ENCODE measurements around the gene TGFBI.
A peak's percentile ranks its signal among the peaks of the same experiment; 100 is the strongest.

TGFBI gene

DNA sequence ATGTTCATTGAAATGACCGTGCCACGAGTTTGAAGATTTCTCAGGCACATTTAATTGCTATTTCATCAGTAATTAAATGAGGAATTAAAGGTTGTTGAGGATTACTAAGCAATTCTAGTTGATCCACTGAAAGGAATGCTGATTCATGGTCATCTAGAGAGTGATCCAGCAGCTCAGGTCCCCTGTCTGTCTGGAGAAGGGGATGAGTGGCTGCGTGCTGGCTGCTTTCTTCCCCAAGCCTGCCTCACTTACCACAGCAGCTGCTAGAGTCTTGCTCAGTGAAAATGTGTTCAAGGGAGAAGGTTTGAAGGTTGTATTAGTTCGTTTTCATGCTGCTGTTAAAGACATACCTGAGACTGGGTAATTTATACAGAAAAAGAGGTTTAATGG lies 7.8 kb upstream of the TGFBI start:
- no CpG with 5 or more reads among the region's 4 CpGs for WGBS (ENCODE audit: extremely low coverage, insufficient coverage, insufficient read length)
- H2AFZ ChIP-seq (ENCODE audit: insufficient read depth, low read length, poor library complexity) = no peak overlapping the region
- H2AK5ac ChIP-seq (ENCODE audit: low read length) = no peak overlapping the region
- no peak overlapping the region for H3K4me3 ChIP-seq (ENCODE audit: low read depth, low read length)
- peak overlapping the region; percentile 87 for H3K27ac ChIP-seq (ENCODE audit: low read depth, low read length)
- H3K79me1 ChIP-seq (ENCODE audit: low read length) = peaks cover 57% of the 10 kb centered on the region
- no peak overlapping the region for H3K23ac ChIP-seq (ENCODE audit: low read length)
- H3K4ac ChIP-seq (ENCODE audit: low read depth, low read length) = peak overlapping the region; percentile 16
- no peak overlapping the region for H4K12ac ChIP-seq (ENCODE audit: low read depth, low read length)
- H4K8ac ChIP-seq (ENCODE audit: low read depth, low read length) = peak overlapping the region; percentile 5
- no peak overlapping the region for H3K18ac ChIP-seq (ENCODE audit: low read length)
- H3K14ac ChIP-seq (ENCODE audit: low read length) = peak overlapping the region; percentile 18
- peak overlapping the region; percentile 85 for H2BK12ac ChIP-seq (ENCODE audit: low read length)
- no peak overlapping the region for H3K9ac ChIP-seq (ENCODE audit: low read length)
- peaks cover 12 to 27% of the 10 kb centered on the region in 2 experiments for H3K4me1 ChIP-seq (ENCODE audit: control insufficient read depth in 1 of 2, insufficient read depth in 2 of 2, low read length in 2 of 2)
- no peaks in the 10 kb centered on the region for H3K27me3 ChIP-seq (ENCODE audit: insufficient read depth, low read length)
- H2BK5ac ChIP-seq (ENCODE audit: low read depth, low read length, poor library complexity) = peak overlapping the region; percentile 79
- peak overlapping the region; percentile 23 for H2BK120ac ChIP-seq (ENCODE audit: insufficient read depth, low read length, poor library complexity)
- no peaks in the 10 kb centered on the region for H3K9me3 ChIP-seq (ENCODE audit: insufficient read depth, low read depth, low read length)
- peak overlapping the region; percentile 72 for H4K91ac ChIP-seq (ENCODE audit: low read depth, low read length)
- H3K4me2 ChIP-seq (ENCODE audit: low read length) = no peak overlapping the region
- no peaks in the 10 kb centered on the region for H3K36me3 ChIP-seq (ENCODE audit: control insufficient read depth in 1 of 2, insufficient read depth in 2 of 2, low read length in 2 of 2)
- H3K79me2 ChIP-seq (ENCODE audit: control insufficient read depth, insufficient read depth, low read length, poor library complexity) = peaks cover 6% of the 10 kb centered on the region
- peak in 1 of 2 donors; percentile 13 for DNase-seq

GRCh38 chr5:136022965-136023364 lies 5.8 kb upstream of the TGFBI start:
- no peak for DNase-seq
- Histone ChIP-seq H3K79me1 (ENCODE audit: low read length) (peaks cover 42% of the 10 kb centered on the region), H2AK5ac (ENCODE audit: low read length) (peak overlapping the region; percentile 80), H4K91ac (ENCODE audit: low read depth, low read length) (peak overlapping the region; percentile 91), H2AFZ (ENCODE audit: insufficient read depth, low read length, poor library complexity) (peak overlapping the region; percentile 24), H4K8ac (ENCODE audit: low read depth, low read length) (peak overlapping the region; percentile 39), H3K4me2 (ENCODE audit: low read length) (no peak overlapping the region), H2BK12ac (ENCODE audit: low read length) (peak overlapping the region; percentile 97), H3K4me3 (ENCODE audit: low read depth, low read length) (no peak overlapping the region), H2BK5ac (ENCODE audit: low read depth, low read length, poor library complexity) (peak overlapping the region; percentile 55), H3K36me3 (ENCODE audit: control insufficient read depth in 1 of 2, insufficient read depth in 2 of 2, low read length in 2 of 2) (no peaks in the 10 kb centered on the region), H2BK120ac (ENCODE audit: insufficient read depth, low read length, poor library complexity) (peak overlapping the region; percentile 85), H3K9ac (ENCODE audit: low read length) (no peak overlapping the region), H3K14ac (ENCODE audit: low read length) (peak overlapping the region; percentile 76), H3K4ac (ENCODE audit: low read depth, low read length) (no peak overlapping the region), H4K12ac (ENCODE audit: low read depth, low read length) (no peak overlapping the region), H3K18ac (ENCODE audit: low read length) (peak overlapping the region; percentile 63), H3K4me1 (ENCODE audit: control insufficient read depth in 1 of 2, insufficient read depth in 2 of 2, low read length in 2 of 2) (peaks cover 11 to 19% of the 10 kb centered on the region in 2 experiments), H3K79me2 (ENCODE audit: control insufficient read depth, insufficient read depth, low read length, poor library complexity) (peaks cover 6% of the 10 kb centered on the region), H3K27me3 (ENCODE audit: insufficient read depth, low read length) (no peaks in the 10 kb centered on the region), H3K23ac (ENCODE audit: low read length) (no peak overlapping the region), H3K9me3 (ENCODE audit: insufficient read depth, low read depth, low read length) (no peaks in the 10 kb centered on the region), H3K27ac (ENCODE audit: low read depth, low read length) (no peak overlapping the region)
- WGBS (ENCODE audit: extremely low coverage, insufficient coverage, insufficient read length) = no CpG with 5 or more reads among the region's 7 CpGs

DNA sequence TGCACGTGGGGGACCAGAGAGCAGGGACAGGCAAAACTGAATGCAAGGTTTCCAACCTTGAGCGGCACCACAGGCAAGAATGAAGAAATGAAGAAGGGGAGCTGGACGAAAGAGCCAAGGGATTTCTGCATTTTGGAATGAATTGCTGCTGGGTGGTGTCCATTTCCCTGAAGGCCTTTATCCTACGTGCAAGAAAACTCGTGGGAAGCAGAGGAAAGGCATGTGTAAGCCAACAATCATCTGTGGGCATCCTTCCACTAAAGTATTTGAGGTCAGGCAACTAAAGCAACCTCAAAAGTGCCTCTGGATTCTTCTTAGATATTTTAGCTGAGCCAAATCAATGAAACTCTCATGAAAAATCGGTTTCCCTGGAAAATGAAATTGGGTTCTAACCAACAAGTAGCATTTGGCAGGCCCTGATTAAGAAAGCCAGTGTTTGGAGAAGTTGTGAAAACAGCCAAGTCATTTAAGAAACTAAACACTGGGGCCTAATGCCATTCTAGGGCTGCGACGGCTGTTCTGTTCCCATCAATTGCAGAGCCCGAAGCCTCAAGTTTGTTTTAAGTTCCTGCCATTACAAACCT lies 4.7 kb upstream of the TGFBI start:
- Histone ChIP-seq H2AK5ac (ENCODE audit: low read length) (peak overlapping the region; percentile 76), H3K14ac (ENCODE audit: low read length) (no peak overlapping the region), H3K4me2 (ENCODE audit: low read length) (no peak overlapping the region), H3K9me3 (ENCODE audit: insufficient read depth, low read depth, low read length) (no peaks in the 10 kb centered on the region), H3K27me3 (ENCODE audit: insufficient read depth, low read length) (no peaks in the 10 kb centered on the region), H3K27ac (ENCODE audit: low read depth, low read length) (no peak overlapping the region), H3K4me1 (ENCODE audit: control insufficient read depth in 1 of 2, insufficient read depth in 2 of 2, low read length in 2 of 2) (peaks cover 14 to 17% of the 10 kb centered on the region in 2 experiments), H4K91ac (ENCODE audit: low read depth, low read length) (peak overlapping the region; percentile 56), H4K8ac (ENCODE audit: low read depth, low read length) (no peak overlapping the region), H3K4me3 (ENCODE audit: low read depth, low read length) (no peak overlapping the region), H2BK12ac (ENCODE audit: low read length) (peak overlapping the region; percentile 83), H2AFZ (ENCODE audit: insufficient read depth, low read length, poor library complexity) (no peak overlapping the region), H3K4ac (ENCODE audit: low read depth, low read length) (no peak overlapping the region), H4K12ac (ENCODE audit: low read depth, low read length) (no peak overlapping the region), H3K9ac (ENCODE audit: low read length) (no peak overlapping the region), H3K36me3 (ENCODE audit: control insufficient read depth in 1 of 2, insufficient read depth in 2 of 2, low read length in 2 of 2) (no peaks in the 10 kb centered on the region), H3K18ac (ENCODE audit: low read length) (no peak overlapping the region), H3K23ac (ENCODE audit: low read length) (no peak overlapping the region), H2BK5ac (ENCODE audit: low read depth, low read length, poor library complexity) (peak overlapping the region; percentile 16), H3K79me1 (ENCODE audit: low read length) (peaks cover 39% of the 10 kb centered on the region), H2BK120ac (ENCODE audit: insufficient read depth, low read length, poor library complexity) (peak overlapping the region; percentile 60), H3K79me2 (ENCODE audit: control insufficient read depth, insufficient read depth, low read length, poor library complexity) (peaks cover 8% of the 10 kb centered on the region)
- DNase-seq = no peak
- WGBS (ENCODE audit: extremely low coverage, insufficient coverage, insufficient read length) = no CpG with 5 or more reads among the region's 9 CpGs

DNA sequence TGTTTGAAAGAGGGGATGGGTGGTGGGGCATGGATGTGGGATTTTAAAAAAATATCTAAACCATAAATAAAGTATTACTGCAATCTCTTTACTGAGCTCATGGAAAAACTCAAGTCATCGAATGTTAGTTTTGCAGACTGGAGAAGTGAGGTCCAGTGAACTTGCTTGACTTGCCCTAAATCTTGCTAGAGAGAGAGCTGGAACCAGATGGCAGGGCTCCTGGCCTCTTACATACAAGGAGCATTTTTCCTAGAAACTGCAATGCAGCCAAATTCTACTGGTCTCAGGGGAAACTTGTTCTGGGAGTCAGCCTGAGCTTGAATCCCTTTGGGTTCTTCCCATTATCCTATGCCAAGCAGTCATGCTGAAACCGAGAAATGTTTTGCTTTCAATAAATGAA lies 2.9 kb upstream of the TGFBI start:
- Histone ChIP-seq H2BK12ac (ENCODE audit: low read length) (no peak overlapping the region), H4K91ac (ENCODE audit: low read depth, low read length) (no peak overlapping the region), H4K8ac (ENCODE audit: low read depth, low read length) (no peak overlapping the region), H3K23ac (ENCODE audit: low read length) (no peak overlapping the region), H2AK5ac (ENCODE audit: low read length) (no peak overlapping the region), H3K79me1 (ENCODE audit: low read length) (peaks cover 44% of the 10 kb centered on the region), H2BK5ac (ENCODE audit: low read depth, low read length, poor library complexity) (no peak overlapping the region), H3K14ac (ENCODE audit: low read length) (no peak overlapping the region), H3K4me1 (ENCODE audit: control insufficient read depth in 1 of 2, insufficient read depth in 2 of 2, low read length in 2 of 2) (peaks cover 7 to 16% of the 10 kb centered on the region in 2 experiments), H3K9me3 (ENCODE audit: insufficient read depth, low read depth, low read length) (no peaks in the 10 kb centered on the region), H3K4me3 (ENCODE audit: low read depth, low read length) (no peak overlapping the region), H3K36me3 (ENCODE audit: control insufficient read depth in 1 of 2, insufficient read depth in 2 of 2, low read length in 2 of 2) (peaks cover 8 to 13% of the 10 kb centered on the region in 2 experiments), H3K27ac (ENCODE audit: low read depth, low read length) (no peak overlapping the region), H2AFZ (ENCODE audit: insufficient read depth, low read length, poor library complexity) (no peak overlapping the region), H3K18ac (ENCODE audit: low read length) (no peak overlapping the region), H3K9ac (ENCODE audit: low read length) (no peak overlapping the region), H3K27me3 (ENCODE audit: insufficient read depth, low read length) (peaks cover 2% of the 10 kb centered on the region), H3K4ac (ENCODE audit: low read depth, low read length) (no peak overlapping the region), H3K4me2 (ENCODE audit: low read length) (no peak overlapping the region), H3K79me2 (ENCODE audit: control insufficient read depth, insufficient read depth, low read length, poor library complexity) (peaks cover 21% of the 10 kb centered on the region), H4K12ac (ENCODE audit: low read depth, low read length) (no peak overlapping the region), H2BK120ac (ENCODE audit: insufficient read depth, low read length, poor library complexity) (no peak overlapping the region)
- DNase-seq = no peak
- no CpG with 5 or more reads among the region's 2 CpGs for WGBS (ENCODE audit: extremely low coverage, insufficient coverage, insufficient read length)
